Activated CD4-positive, alpha-beta T cell treated with anti-CD3 and anti-CD28 coated beads, Interleukin-2, amount 50 U/mL, for 4 hours (primary cell): ENCODE data around the gene SPANXN1.
"Not testable (repeated sequence)": the region's sequence is repeated elsewhere in the genome, so short reads cannot be mapped to it uniquely, and the experiment has no call there.

Source experiments
- DNase-seq, 2 experiments: peaks; one replicate each; pipeline ENCODE4 v3.0.0-alpha.2; 2020

SPANXN1 gene

GRCh38 chrX:145247203-145247602, at the start of gene SPANXN1:
Gene SPANXN1, plus strand, starts transcription at chrX:145247503. Its CDS starts 84 bp downstream, at chrX:145247587.
- not testable (repeated sequence) for DNase-seq

- no peak for DNase-seq
Observed at GRCh38 chrX:145199078-145199477, 48.2 kb upstream of the SPANXN1 start.

GRCh38 chrX:145213504-145213903, 33.8 kb upstream of the SPANXN1 start:
- DNase-seq: no peak

GRCh38 chrX:145292218-145292617, 44.9 kb downstream of the SPANXN1 start:
- no peak for DNase-seq
